ENCODE data around the gene RBM15.

Gene RBM15

GRCh38 chr1:110341146-110341871 is 2.1 kb downstream of the RBM15 start:
- TF ChIP-seq CTCF (IDR thresholded peaks at IDR 0.05; ENCODE audit: insufficient read depth, low read depth, low read length, missing control alignments), result no peak
- DNase-seq (ENCODE audit: low read depth), result no peak
- H3K4me3 ChIP-seq (ENCODE audit: low read length), result peak overlapping the region; percentile 33

GRCh38 chr1:110341872-110342331 is 2.7 kb downstream of the RBM15 start:
- H3K4me3 ChIP-seq (ENCODE audit: low read length), result peak overlapping the region; percentile 33
- TF ChIP-seq CTCF (IDR thresholded peaks at IDR 0.05; ENCODE audit: insufficient read depth, low read depth, low read length, missing control alignments), result no peak
- DNase-seq (ENCODE audit: low read depth), result no peak

GRCh38 chr1:110343249-110343648 is 4.1 kb downstream of the RBM15 start:
- H3K4me3 ChIP-seq (ENCODE audit: low read length), result peak overlapping the region; percentile 33
- DNase-seq (ENCODE audit: low read depth), result no peak
- no peak for TF ChIP-seq CTCF (IDR thresholded peaks at IDR 0.05; ENCODE audit: insufficient read depth, low read depth, low read length, missing control alignments)

GRCh38 chr1:110344152-110344551 is 5.0 kb downstream of the RBM15 start:
- DNase-seq (ENCODE audit: low read depth), result no peak
- peak overlapping the region; percentile 4 for H3K4me3 ChIP-seq (ENCODE audit: low read length)
- no peak for TF ChIP-seq CTCF (IDR thresholded peaks at IDR 0.05; ENCODE audit: insufficient read depth, low read depth, low read length, missing control alignments)

GRCh38 chr1:110345480-110345879 is 6.3 kb downstream of the RBM15 start:
- no peak for DNase-seq (ENCODE audit: low read depth)
- no peak overlapping the region for H3K4me3 ChIP-seq (ENCODE audit: low read length)
- no peak for TF ChIP-seq CTCF (IDR thresholded peaks at IDR 0.05; ENCODE audit: insufficient read depth, low read depth, low read length, missing control alignments)

GRCh38 chr1:110346690-110347089 is 7.5 kb downstream of the RBM15 start:
- no peak for DNase-seq (ENCODE audit: low read depth)
- no peak for TF ChIP-seq CTCF (IDR thresholded peaks at IDR 0.05; ENCODE audit: insufficient read depth, low read depth, low read length, missing control alignments)
- H3K4me3 ChIP-seq (ENCODE audit: low read length), result no peak overlapping the region

Measured in epithelial cell of esophagus (primary cell).